ENCODE measurements around the gene RHBDF2.

DNA sequence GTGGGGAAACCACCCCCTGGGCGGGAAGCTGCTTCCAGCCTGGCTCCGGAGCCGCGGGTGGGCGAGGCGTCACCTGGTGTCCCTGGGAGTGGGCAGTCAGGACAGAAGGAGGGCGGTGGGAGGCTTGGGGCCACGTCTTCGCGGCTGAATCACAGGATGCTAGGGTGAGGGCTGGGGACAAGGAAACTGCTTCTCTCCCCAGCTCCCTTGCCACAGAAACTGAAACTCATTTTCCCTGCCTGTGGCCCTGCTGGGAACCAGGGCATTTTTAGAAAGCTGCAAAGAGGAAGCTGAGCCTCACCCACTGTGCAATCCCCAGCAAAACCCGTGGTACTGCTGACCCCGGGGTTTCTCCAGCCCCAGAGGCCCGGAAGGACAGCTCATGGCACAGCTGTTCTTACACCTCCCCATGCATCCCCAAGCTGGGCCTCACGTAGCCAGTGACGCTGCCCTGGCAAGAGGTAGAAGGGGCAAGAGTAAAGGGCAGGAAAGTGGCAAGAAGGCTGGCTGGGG lies 8.2 kb downstream of the RHBDF2 start:
- TF ChIP-seq POLR2AphosphoS5 (IDR thresholded peaks at IDR 0.05; ENCODE audit: low read depth, low read length) = no peak
- TF ChIP-seq TAF1 (IDR thresholded peaks at IDR 0.05; ENCODE audit: borderline replicate concordance, insufficient read depth, low read length) = no peak
